ENCODE measurements around the gene XPO4.

GRCh38 chr13:20826843-20827560 is 75.5 kb downstream of the XPO4 start:
- TF ChIP-seq, protein P1, sequence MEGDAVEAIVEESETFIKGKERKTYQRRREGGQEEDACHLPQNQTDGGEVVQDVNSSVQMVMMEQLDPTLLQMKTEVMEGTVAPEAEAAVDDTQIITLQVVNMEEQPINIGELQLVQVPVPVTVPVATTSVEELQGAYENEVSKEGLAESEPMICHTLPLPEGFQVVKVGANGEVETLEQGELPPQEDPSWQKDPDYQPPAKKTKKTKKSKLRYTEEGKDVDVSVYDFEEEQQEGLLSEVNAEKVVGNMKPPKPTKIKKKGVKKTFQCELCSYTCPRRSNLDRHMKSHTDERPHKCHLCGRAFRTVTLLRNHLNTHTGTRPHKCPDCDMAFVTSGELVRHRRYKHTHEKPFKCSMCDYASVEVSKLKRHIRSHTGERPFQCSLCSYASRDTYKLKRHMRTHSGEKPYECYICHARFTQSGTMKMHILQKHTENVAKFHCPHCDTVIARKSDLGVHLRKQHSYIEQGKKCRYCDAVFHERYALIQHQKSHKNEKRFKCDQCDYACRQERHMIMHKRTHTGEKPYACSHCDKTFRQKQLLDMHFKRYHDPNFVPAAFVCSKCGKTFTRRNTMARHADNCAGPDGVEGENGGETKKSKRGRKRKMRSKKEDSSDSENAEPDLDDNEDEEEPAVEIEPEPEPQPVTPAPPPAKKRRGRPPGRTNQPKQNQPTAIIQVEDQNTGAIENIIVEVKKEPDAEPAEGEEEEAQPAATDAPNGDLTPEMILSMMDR (IDR thresholded peaks at IDR 0.05; ENCODE audit: insufficient read depth, low read length, poor library complexity, severe bottlenecking) = no peak
- no peak for TF ChIP-seq EZH2phosphoT487 (conservative IDR thresholded peaks at IDR 0.05; ENCODE audit: low read length)

Measured in SU-DHL-6 (cell line).